Stomach (tissue), 4 donors: Measurements from ENCODE around the gene CTSA.

Source experiments
- CTCF ChIP-seq, 7 experiments: fragments of 450-650 bp in 4 of 7; fragments of 200-600 bp in 3 of 7; sonication (generic) in 3 of 7; IDR thresholded peaks; one replicate each; pipeline ENCODE4 v1.5.1; 2016 to 2019; ENCODE audit warnings: antibody characterized with exemption in 7 of 7, control low read depth in 2 of 7, mild to moderate bottlenecking in 1 of 7
- EP300 ChIP-seq: sonication (generic); formaldehyde crosslinking; IDR thresholded peaks from one replicate; pipeline ENCODE4 v1.6.1; 2017; ENCODE audit warnings: antibody characterized with exemption
- POLR2A ChIP-seq, 4 donors: fragments of 450-650 bp; IDR thresholded peaks; one replicate each; pipeline ENCODE4 v1.6.1; 2016; ENCODE audit warnings: antibody characterized with exemption in 4 of 4, control low read depth in 2 of 4, mild to moderate bottlenecking in 1 of 4, moderate library complexity in 1 of 4
- POLR2AphosphoS5 ChIP-seq, 3 donors: sonication (generic); formaldehyde crosslinking; IDR thresholded peaks; one replicate each; pipeline ENCODE4 v1.6.1; 2016; ENCODE audit warnings: antibody characterized with exemption in 3 of 3

DNA sequence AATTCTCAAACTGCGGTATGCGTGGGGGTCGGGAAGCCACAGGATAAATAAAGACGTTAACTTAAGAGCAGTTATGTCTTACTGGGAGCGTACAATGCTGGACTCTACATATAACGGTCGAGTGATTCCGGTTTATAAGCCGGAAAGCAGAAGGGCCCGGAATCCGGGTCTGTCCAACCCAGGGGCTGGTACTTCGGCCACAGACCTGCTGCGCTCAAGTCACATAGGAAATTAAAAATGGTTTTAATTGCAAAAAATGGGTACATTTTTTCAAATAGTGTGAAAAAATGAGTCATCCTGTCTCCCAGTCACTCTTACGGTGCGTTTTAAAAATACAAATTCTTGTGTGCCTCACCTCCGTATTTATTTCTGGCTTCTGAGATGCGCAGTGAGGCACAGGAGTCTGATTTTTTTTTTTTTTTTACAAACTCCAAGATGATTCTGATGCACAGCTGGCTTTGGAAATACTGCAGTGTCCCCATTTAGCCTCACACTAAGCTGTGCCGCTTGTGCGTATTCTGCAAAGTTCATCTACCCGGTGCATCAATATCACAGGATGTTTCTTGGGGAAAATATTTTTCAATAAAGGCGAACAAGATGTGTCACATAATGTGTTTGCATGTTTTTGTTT lies 44.4 kb downstream of the CTSA start:
- TF ChIP-seq POLR2A (IDR thresholded peaks at IDR 0.05) (no peak), CTCF (IDR thresholded peaks at IDR 0.05) (no peak), POLR2AphosphoS5 (IDR thresholded peaks at IDR 0.05) (peak in 1 of 3 donors; percentile 15), EP300 (no peak)
